Panc1 (cell line): ENCODE measurements around the gene NFATC1. TPM values are rescaled to one million over a fixed set of nuclear protein-coding genes. Genes with fewer than 3 reads are reported as not detected.

Experiments
- ATAC-seq: fragments of 200-7000 bp; cut with Tn5 transposase; 2 replicates; pipeline ENCODE4 v1.9.1; 2020; ENCODE audit warnings: mild to moderate bottlenecking, moderate library complexity
- BruUV-seq: library from RNA; stranded (reverse); fragments of 400-500 nt; replicated peaks from 2 replicates; lab custom pipeline; 2021; lab: Mats Ljungman, UMichigan
- CTCF ChIA-PET: fragments of 300-600 bp; sonication (Branson Sonifier 250); formaldehyde crosslinking; loops from one replicate; lab custom pipeline; 2022; ENCODE audit warnings: antibody characterized with exemption; lab: Charles Lee
- POLR2A ChIA-PET: fragments of 300-600 bp; sonication (Branson Sonifier 250); formaldehyde crosslinking; loops from one replicate; lab custom pipeline; 2022; ENCODE audit warnings: antibody characterized with exemption; lab: Charles Lee
- DNase-seq: peaks from one replicate; pipeline ENCODE4 v3.0.0-alpha.2; 2010; ENCODE audit warnings: low read depth, low spot score
- H3K27ac ChIP-seq: 2 replicates; pipeline ENCODE4 v1.5.1; 2011; ENCODE audit warnings: mild to moderate bottlenecking, low read length, inconsistent platforms
- H3K27me3 ChIP-seq: fragments of 200-500 bp; sonication (Bioruptor generic); 2 replicates; pipeline ENCODE4 v1.6.0; 2014; ENCODE audit warnings: low read length, inconsistent platforms; ENCODE audit not compliant: control insufficient read depth, insufficient read depth
- H3K36me3 ChIP-seq: fragments of 200-500 bp; sonication (Bioruptor generic); 2 replicates; pipeline ENCODE4 v1.5.1; 2014; ENCODE audit warnings: inconsistent platforms, mild to moderate bottlenecking, low read length, moderate library complexity; ENCODE audit not compliant: control insufficient read depth, insufficient read depth
- H3K4me1 ChIP-seq: 2 replicates; pipeline ENCODE4 v1.5.1; 2011; ENCODE audit warnings: inconsistent platforms, mild to moderate bottlenecking, low read length, moderate library complexity; ENCODE audit not compliant: control insufficient read depth, insufficient read depth
- H3K4me3 ChIP-seq, 2 experiments: 2 replicates each; pipeline ENCODE4 v1.5.1; 2011 to 2012; ENCODE audit warnings: low read depth in 2 of 2, low read length in 2 of 2, mild to moderate bottlenecking in 2 of 2, inconsistent platforms in 1 of 2, moderate library complexity in 1 of 2
- H3K9me3 ChIP-seq: fragments of 200-500 bp; sonication (Bioruptor generic); 2 replicates; pipeline ENCODE4 v1.5.1; 2014; ENCODE audit warnings: low read depth, mild to moderate bottlenecking, inconsistent platforms, low read length, moderate library complexity; ENCODE audit not compliant: control insufficient read depth, insufficient read depth
- CTCF ChIP-seq: fragments of 450-650 bp; IDR thresholded peaks from 2 replicates; pipeline ENCODE4 v1.5.1; 2017; ENCODE audit warnings: mild to moderate bottlenecking
- REST ChIP-seq, 2 experiments: IDR thresholded peaks; 2 replicates each; pipeline ENCODE4 v1.6.1; 2011 to 2012; ENCODE audit warnings: low read depth in 2 of 2, control low read depth in 1 of 2, low read length in 1 of 2, mild to moderate bottlenecking in 1 of 2, moderate library complexity in 1 of 2; ENCODE audit not compliant: insufficient read depth in 1 of 2
- SIN3A ChIP-seq: IDR thresholded peaks from 2 replicates; pipeline ENCODE4 v1.6.1; 2012; ENCODE audit warnings: low read depth, mild to moderate bottlenecking, low read length, moderate library complexity, borderline replicate concordance; ENCODE audit not compliant: insufficient read depth
- TCF7L2 ChIP-seq: IDR thresholded peaks from 2 replicates; pipeline ENCODE4 v1.6.1; 2011; ENCODE audit warnings: mild to moderate bottlenecking, low read depth, low read length, inconsistent platforms
- in situ Hi-C: cut with HindIII; loops from 2 replicates; pipeline ENCODE4 v1.10.0; 2016; ENCODE audit warnings: low sequenced_read_pairs, low pct_unique_long_range_greater_than_20kb
- intact Hi-C: fragments of 100-400 bp; cut with micrococcal nuclease; formaldehyde crosslinking; loops from one replicate; pipeline ENCODE4 v1.10.0; 2022; ENCODE audit not compliant: unreplicated experiment
- total RNA-seq: library from RNA; stranded (reverse); gene quantifications from one replicate; pipeline ENCODE4 v1.2.1, GENCODE V29; 2021; ENCODE audit not compliant: unreplicated experiment

Gene NFATC1
- total RNA-seq, 1 experiment from 2014 or later = 30.8 TPM

GRCh38 chr18:79416022-79416676, 20.4 kb downstream of the NFATC1 start:
- no peaks in the 10 kb centered on the region for H3K27me3 ChIP-seq
- ATAC-seq = no peak
- ChIA-PET CTCF (no interaction called here), POLR2A (no interaction called here)
- no peak for DNase-seq
- in situ Hi-C loops = no loop called here
- no peak for TF ChIP-seq TCF7L2
- TF ChIP-seq REST (IDR thresholded peaks at IDR 0.05; ENCODE audit: insufficient read depth in 1 of 2, low read depth in 2 of 2, low read length in 1 of 2) = no peak
- no peak overlapping the region for H3K4me3 ChIP-seq
- intact Hi-C loops = no loop called here
- no peaks in the 10 kb centered on the region for H3K4me1 ChIP-seq
- no peaks in the 10 kb centered on the region for H3K36me3 ChIP-seq
- H3K9me3 ChIP-seq = no peaks in the 10 kb centered on the region
- no peak overlapping the region for H3K27ac ChIP-seq
- BruUV-seq = no TSS peak

GRCh38 chr18:79416677-79417052, 20.9 kb downstream of the NFATC1 start:
- no peak overlapping the region for H3K27ac ChIP-seq
- TF ChIP-seq REST (IDR thresholded peaks at IDR 0.05; ENCODE audit: insufficient read depth in 1 of 2, low read depth in 2 of 2, low read length in 1 of 2) = no peak
- TF ChIP-seq CTCF = no peak
- no peak for TF ChIP-seq SIN3A
- H3K4me3 ChIP-seq = no peak overlapping the region
- H3K36me3 ChIP-seq = no peaks in the 10 kb centered on the region
- BruUV-seq = no TSS peak
- DNase-seq (no peak), ATAC-seq (no peak)
- intact Hi-C loops = no loop called here
- POLR2A ChIA-PET = no interaction called here
- no peaks in the 10 kb centered on the region for H3K9me3 ChIP-seq
- CTCF ChIA-PET = no interaction called here
- in situ Hi-C loops = no loop called here
- H3K4me1 ChIP-seq = no peaks in the 10 kb centered on the region
- no peaks in the 10 kb centered on the region for H3K27me3 ChIP-seq
